Tibial nerve (tissue), 4 donors: ENCODE data around the gene NOC4L.

Experiments
- CTCF ChIP-seq, 5 experiments: fragments of 200-600 bp in 3 of 5; fragments of 450-650 bp in 2 of 5; sonication (generic) in 3 of 5; IDR thresholded peaks; one replicate each; pipeline ENCODE4 v1.5.1; 2016 to 2019; ENCODE audit warnings: antibody characterized with exemption in 5 of 5, mild to moderate bottlenecking in 3 of 5, moderate library complexity in 2 of 5
- EP300 ChIP-seq, 2 donors: sonication (generic); formaldehyde crosslinking; IDR thresholded peaks; one replicate each; pipeline ENCODE4 v1.6.1; 2017; ENCODE audit warnings: antibody characterized with exemption in 2 of 2, mild to moderate bottlenecking in 1 of 2

GRCh38 chr12:132170094-132170636, 25.9 kb downstream of the NOC4L start:
- TF ChIP-seq EP300 (IDR thresholded peaks at IDR 0.05) (no peak), CTCF (IDR thresholded peaks at IDR 0.05) (no peak)
